ENCODE measurements around the gene ENTREP3. TPM values are rescaled to one million over a fixed set of nuclear protein-coding genes. Genes with fewer than 3 reads are reported as not detected.

ENTREP3 gene
- total RNA-seq, 3 donors from 2014 or later (not counting 1 experiment from before 2014, with no cell fraction given): 6.9 to 10.0 (median 8.9) TPM

DNA sequence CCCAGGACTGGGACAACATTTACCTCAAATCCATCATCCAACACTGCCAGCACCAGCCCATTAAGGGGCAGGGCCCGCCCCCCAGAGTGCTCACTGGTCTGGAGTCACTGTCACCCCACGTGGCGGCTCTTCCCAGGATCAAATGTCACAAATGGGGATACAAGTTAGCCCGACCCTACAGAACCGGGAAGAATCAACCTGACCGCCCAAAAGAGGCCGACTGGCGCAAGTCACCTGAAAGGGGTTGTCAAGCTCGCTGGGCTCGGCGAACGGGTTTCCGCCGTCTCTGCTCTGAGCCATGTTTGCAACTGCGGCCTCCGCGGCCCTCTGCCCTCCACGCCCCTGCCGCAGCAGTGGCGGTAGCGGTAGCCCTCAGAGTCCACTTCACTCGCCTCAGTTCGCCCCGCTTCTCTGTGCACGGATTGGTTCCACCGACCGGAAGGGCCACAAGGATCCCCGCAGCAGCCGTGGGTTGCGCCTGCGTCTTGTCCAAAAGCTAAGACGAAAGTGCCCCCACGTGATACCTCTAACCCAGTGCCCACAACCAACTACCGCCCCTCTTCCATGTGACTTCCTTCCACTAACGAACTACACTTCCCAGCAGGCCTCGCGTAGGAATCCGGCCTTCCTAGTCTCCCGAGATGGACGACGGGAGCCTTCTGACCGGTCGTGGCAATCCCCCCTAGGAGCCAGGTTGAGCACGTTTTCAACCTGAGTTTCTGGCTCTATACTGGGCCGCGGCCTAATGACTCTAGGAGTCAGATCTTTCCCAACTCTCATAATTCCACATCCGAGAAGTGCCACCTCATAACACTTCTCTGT, 6.8 kb upstream of the ENTREP3 start, which contains the start of gene SCAMP3:
SCAMP3 (minus strand) TSS at position 509 of the 822 bp plus-strand sequence; CDS start at position 300, 209 bp downstream.
- peaks cover 20% of the 10 kb centered on the region for H3K4me1 ChIP-seq (ENCODE audit: control insufficient read depth, insufficient read depth, low read length)
- peak within 1 kb of the TSS; percentile 84 for H3K4me3 ChIP-seq (ENCODE audit: low read length)
- Mint-ChIP-seq H3K4me1 (peaks cover 32 to 34% of the 10 kb centered on the region in 2 donors), H3K9me3 (no peaks in the 10 kb centered on the region), H3K27ac (peak within 1 kb of the TSS; percentile 91 to 98), H3K36me3 (peaks cover 13% of the 10 kb centered on the region), H3K4me3 (peak within 1 kb of the TSS; percentile 99), H3K27me3 (ENCODE audit: low read depth in 2 of 2) (no peaks in the 10 kb centered on the region)
- no peaks in the 10 kb centered on the region for H3K9me3 ChIP-seq (ENCODE audit: control insufficient read depth, insufficient read depth, low read length)
- TF ChIP-seq, protein P1, sequence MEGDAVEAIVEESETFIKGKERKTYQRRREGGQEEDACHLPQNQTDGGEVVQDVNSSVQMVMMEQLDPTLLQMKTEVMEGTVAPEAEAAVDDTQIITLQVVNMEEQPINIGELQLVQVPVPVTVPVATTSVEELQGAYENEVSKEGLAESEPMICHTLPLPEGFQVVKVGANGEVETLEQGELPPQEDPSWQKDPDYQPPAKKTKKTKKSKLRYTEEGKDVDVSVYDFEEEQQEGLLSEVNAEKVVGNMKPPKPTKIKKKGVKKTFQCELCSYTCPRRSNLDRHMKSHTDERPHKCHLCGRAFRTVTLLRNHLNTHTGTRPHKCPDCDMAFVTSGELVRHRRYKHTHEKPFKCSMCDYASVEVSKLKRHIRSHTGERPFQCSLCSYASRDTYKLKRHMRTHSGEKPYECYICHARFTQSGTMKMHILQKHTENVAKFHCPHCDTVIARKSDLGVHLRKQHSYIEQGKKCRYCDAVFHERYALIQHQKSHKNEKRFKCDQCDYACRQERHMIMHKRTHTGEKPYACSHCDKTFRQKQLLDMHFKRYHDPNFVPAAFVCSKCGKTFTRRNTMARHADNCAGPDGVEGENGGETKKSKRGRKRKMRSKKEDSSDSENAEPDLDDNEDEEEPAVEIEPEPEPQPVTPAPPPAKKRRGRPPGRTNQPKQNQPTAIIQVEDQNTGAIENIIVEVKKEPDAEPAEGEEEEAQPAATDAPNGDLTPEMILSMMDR (IDR thresholded peaks at IDR 0.05): no peak
- H3K27ac ChIP-seq (ENCODE audit: low read length): peak within 1 kb of the TSS; percentile 64
- intact Hi-C loops (cut with micrococcal nuclease): loop anchor here (1.0 kb wide), 1 partner anchor 46 kb away; the partner anchor contains the start of gene FDPS
- DNase-seq (peak; percentile 78 to 94), ATAC-seq (peak; percentile 96 to 99 (median 99))
- WGBS (ENCODE audit: insufficient coverage): under 1% methylated on average over 47 of the region's 47 CpGs
- no peaks in the 10 kb centered on the region for H3K27me3 ChIP-seq (ENCODE audit: control insufficient read depth, insufficient read depth, low read length)
- peaks cover 48% of the 10 kb centered on the region for H3K36me3 ChIP-seq (ENCODE audit: control insufficient read depth, insufficient read depth, low read length)

DNA sequence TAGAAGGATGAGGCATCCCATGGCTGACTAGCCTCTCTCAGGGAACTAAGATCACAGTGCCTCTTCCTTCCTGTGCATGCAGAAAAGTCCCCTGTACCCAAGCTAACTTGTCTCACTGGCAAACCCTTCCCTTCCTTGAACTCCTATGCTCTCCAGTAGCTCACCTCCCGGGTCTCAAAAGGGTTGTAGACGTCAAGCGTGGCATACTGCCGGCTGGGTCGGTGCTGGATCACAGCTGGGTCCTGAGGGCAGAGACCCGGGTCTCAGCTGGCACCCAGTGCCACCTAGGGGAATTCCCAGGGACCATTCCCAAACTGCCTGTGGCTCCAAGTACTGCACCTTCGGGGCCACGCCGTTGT, 6.2 kb upstream of the ENTREP3 start:
- peak overlapping the region; percentile 84 for H3K4me3 ChIP-seq (ENCODE audit: low read length)
- H3K9me3 ChIP-seq (ENCODE audit: control insufficient read depth, insufficient read depth, low read length): no peaks in the 10 kb centered on the region
- H3K27ac Mint-ChIP-seq: peak overlapping the region; percentile 91 to 98
- ATAC-seq: no peak
- H3K36me3 Mint-ChIP-seq: peaks cover 14% of the 10 kb centered on the region
- peaks cover 20% of the 10 kb centered on the region for H3K4me1 ChIP-seq (ENCODE audit: control insufficient read depth, insufficient read depth, low read length)
- peaks cover 34 to 38% of the 10 kb centered on the region in 2 donors for H3K4me1 Mint-ChIP-seq
- H3K36me3 ChIP-seq (ENCODE audit: control insufficient read depth, insufficient read depth, low read length): peaks cover 47% of the 10 kb centered on the region
- intact Hi-C loops (cut with micrococcal nuclease): no loop called here
- no peaks in the 10 kb centered on the region for H3K9me3 Mint-ChIP-seq
- 1% methylated on average over 9 of the region's 9 CpGs for WGBS (ENCODE audit: insufficient coverage)
- H3K4me3 Mint-ChIP-seq: peak overlapping the region; percentile 99
- H3K27me3 Mint-ChIP-seq (ENCODE audit: low read depth in 2 of 2): no peaks in the 10 kb centered on the region
- H3K27ac ChIP-seq (ENCODE audit: low read length): peak overlapping the region; percentile 58
- peak in 1 of 2 donors; percentile 58 for DNase-seq
- no peaks in the 10 kb centered on the region for H3K27me3 ChIP-seq (ENCODE audit: control insufficient read depth, insufficient read depth, low read length)
- TF ChIP-seq, protein P1 (IDR thresholded peaks at IDR 0.05): no peak

DNA sequence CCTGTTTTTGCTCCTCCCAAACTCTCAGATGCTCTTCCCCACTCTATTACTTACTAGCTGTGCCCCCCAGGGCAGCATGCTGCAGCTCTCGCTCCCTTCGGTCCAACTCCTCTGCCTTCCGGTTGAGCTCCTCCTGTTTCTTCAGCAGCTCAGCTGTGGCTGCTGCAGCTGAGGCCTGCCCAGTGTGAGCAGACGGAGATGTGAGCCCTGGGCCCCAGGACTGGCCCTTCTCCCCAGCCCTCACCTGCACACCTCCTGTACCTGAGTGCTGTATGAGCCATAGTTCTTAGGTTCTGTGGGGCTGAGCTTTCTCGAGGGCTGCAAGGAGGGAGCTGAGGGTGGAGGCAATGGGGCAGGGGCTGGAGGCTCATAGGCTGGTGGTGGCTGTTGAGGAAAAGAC, 5.0 kb upstream of the ENTREP3 start:
- DNase-seq: no peak
- H3K4me1 ChIP-seq (ENCODE audit: control insufficient read depth, insufficient read depth, low read length): peaks cover 28% of the 10 kb centered on the region
- H3K9me3 ChIP-seq (ENCODE audit: control insufficient read depth, insufficient read depth, low read length): no peaks in the 10 kb centered on the region
- H3K27ac ChIP-seq (ENCODE audit: low read length): no peak overlapping the region
- H3K4me1 Mint-ChIP-seq: peaks cover 44 to 46% of the 10 kb centered on the region in 2 donors
- ATAC-seq: no peak
- TF ChIP-seq, protein P1 (IDR thresholded peaks at IDR 0.05): no peak
- H3K4me3 Mint-ChIP-seq: peak overlapping the region; percentile 21
- H3K27ac Mint-ChIP-seq: peak overlapping the region; percentile 37 to 46
- H3K27me3 Mint-ChIP-seq (ENCODE audit: low read depth in 2 of 2): no peaks in the 10 kb centered on the region
- H3K9me3 Mint-ChIP-seq: no peaks in the 10 kb centered on the region
- WGBS (ENCODE audit: insufficient coverage): 91% methylated on average over 5 of the region's 5 CpGs
- no peaks in the 10 kb centered on the region for H3K27me3 ChIP-seq (ENCODE audit: control insufficient read depth, insufficient read depth, low read length)
- H3K36me3 Mint-ChIP-seq: peaks cover 9% of the 10 kb centered on the region
- intact Hi-C loops (cut with micrococcal nuclease): no loop called here
- H3K36me3 ChIP-seq (ENCODE audit: control insufficient read depth, insufficient read depth, low read length): peaks cover 42% of the 10 kb centered on the region
- no peak overlapping the region for H3K4me3 ChIP-seq (ENCODE audit: low read length)

Measured in natural killer cell (primary cell).